BJ (cell line): Measurements from ENCODE around the gene HADHB. TPM values are rescaled to one million over a fixed set of nuclear protein-coding genes. Genes with fewer than 3 reads are reported as not detected.
"Not testable (repeated sequence)": the region's sequence is repeated elsewhere in the genome, so short reads cannot be mapped to it uniquely, and the experiment has no call there.

Experiments used
- CTCF ChIA-PET: fragments of 350-600 bp; formaldehyde crosslinking; extraction: SDS; loops from one replicate; lab custom pipeline; 2021; ENCODE audit warnings: antibody characterized with exemption, inconsistent platforms; lab: Yijun Ruan, JAX
- POLR2A ChIA-PET: fragments of 300-600 bp; sonication (Branson Sonifier 250); formaldehyde crosslinking; extraction: SDS; loops from one replicate; lab custom pipeline; 2021; ENCODE audit warnings: antibody characterized with exemption; lab: Charles Lee
- DNase-seq: peaks from one replicate; pipeline ENCODE4 v3.0.0-alpha.2; 2011; ENCODE audit warnings: low read depth
- H3K27me3 ChIP-seq: 2 replicates; pipeline ENCODE4 v1.6.0; 2011; ENCODE audit warnings: low read length; ENCODE audit not compliant: control insufficient read depth, insufficient read depth
- H3K36me3 ChIP-seq: 2 replicates; pipeline ENCODE4 v1.5.1; 2011; ENCODE audit warnings: low read length; ENCODE audit not compliant: control insufficient read depth, insufficient read depth
- H3K4me3 ChIP-seq: 2 replicates; pipeline ENCODE4 v1.5.1; 2011; ENCODE audit warnings: low read depth, mild to moderate bottlenecking, control low read depth, low read length
- CTCF ChIP-seq: IDR thresholded peaks from 2 replicates; pipeline ENCODE4 v1.5.1; 2011; ENCODE audit warnings: low read depth, mild to moderate bottlenecking, control low read depth, inconsistent platforms, low read length, moderate library complexity; ENCODE audit not compliant: insufficient read depth
- polyA plus RNA-seq: library from polyadenylated mRNA; depleted of rRNA; stranded (reverse); fragments of >200 nt; gene quantifications from 2 replicates; pipeline ENCODE4 v1.2.3, GENCODE V29; 2011

Gene HADHB
- polyA plus RNA-seq, 1 experiment = 99.4 TPM

- Histone ChIP-seq H3K36me3 (no peaks in the 10 kb centered on the region), H3K27me3 (no peaks in the 10 kb centered on the region), H3K4me3 (no peak overlapping the region)
- ChIA-PET POLR2A (no interaction called here), CTCF (interaction anchor here (1.1 kb wide), 1 partner anchor 8 kb away, joined by 4 read pairs; no protein-coding TSS in a partner anchor)
- DNase-seq = no peak
- TF ChIP-seq CTCF = no peak
These were observed 7.2 kb downstream of the HADHB start for GRCh38 chr2:26251893-26252292.

DNA sequence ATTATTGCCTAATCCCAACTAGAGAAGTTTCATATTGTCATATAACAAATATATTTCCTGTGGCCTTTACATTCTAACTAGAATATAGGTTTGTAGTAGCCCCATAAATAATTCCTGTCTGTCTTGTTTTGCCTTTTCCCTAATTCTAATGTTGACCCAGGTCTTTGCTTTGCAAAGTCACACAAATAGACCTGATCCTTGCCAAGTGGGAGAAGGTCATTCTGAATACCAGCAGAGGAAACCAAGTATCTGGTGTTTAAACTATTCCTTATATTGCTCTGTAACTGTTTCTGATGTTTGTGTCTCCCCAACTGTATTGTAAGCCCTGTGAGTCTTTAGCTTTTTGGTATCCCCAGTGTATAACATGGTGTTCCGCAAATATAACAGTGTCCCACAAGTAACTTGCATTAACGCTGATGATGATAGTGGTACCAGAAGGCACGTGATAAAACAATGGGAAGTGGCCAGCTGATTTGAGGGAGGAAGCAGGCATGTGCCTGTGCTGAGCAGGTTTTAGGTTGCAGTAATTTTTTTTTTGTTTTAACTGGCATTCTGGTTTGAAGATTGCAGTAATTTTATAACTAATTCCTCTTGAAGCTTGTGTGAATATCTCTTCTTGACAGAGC, 11.1 kb downstream of the HADHB start:
- ChIA-PET CTCF (interaction anchor here (1.1 to 1.3 kb wide), 3 partner anchors 10 to 12 kb away, joined by 3 read pairs; partner anchors contain the start of genes HADHA and HADHB), POLR2A (no interaction called here)
- Histone ChIP-seq H3K4me3 (no peak overlapping the region), H3K36me3 (peaks cover 10% of the 10 kb centered on the region), H3K27me3 (no peaks in the 10 kb centered on the region)
- no peak for DNase-seq
- no peak for TF ChIP-seq CTCF

DNA sequence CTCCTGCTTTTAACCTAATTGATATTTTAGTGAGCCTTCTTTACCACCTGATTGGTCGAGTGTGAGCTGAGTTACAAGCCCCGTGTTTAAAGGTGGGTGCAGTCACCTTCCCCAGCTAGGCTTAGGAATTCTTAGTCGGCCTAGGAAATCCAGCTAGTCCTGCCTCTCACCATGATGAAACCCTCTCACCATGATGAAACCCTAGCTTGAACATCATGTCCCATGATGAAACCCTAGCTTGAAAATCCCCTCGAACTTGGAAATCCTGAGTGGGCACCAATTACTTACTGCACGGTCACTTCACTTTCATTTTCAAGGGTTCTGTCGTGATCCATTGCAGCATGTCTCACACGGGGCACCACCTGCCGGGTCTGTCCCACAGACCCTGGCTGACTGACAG, 14.1 kb downstream of the HADHB start:
- CTCF ChIA-PET = interaction anchor here (1.7 kb wide), 1 partner anchor 23 kb away, joined by 3 read pairs; no protein-coding TSS in a partner anchor
- POLR2A ChIA-PET = not testable (repeated sequence)

DNA sequence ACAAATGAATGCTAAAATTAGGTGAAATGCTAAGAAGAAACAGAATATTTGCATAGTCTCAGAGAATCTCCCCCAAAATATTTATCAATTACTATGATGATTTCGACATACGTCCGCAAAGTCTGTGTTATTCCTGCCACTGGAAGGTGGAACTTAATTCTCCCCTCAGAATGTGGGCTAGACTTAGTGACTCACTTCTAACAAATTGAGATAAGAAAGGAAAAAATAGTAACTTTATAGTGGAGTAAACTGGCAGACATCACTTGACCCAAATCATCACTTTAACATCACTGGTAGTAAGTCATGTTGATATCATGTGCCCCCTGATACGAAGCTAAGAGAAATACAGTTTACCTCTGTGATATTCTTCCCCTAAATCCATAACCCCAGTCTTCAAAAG, 23.5 kb downstream of the HADHB start:
- H3K27me3 ChIP-seq = no peaks in the 10 kb centered on the region
- TF ChIP-seq CTCF = no peak
- peaks cover 1% of the 10 kb centered on the region; the same call in 1 of the 2 replicates for H3K36me3 ChIP-seq
- no peak for DNase-seq
- H3K4me3 ChIP-seq = no peak overlapping the region
- ChIA-PET POLR2A (no interaction called here), CTCF (interaction anchor here (0.9 kb wide), 1 partner anchor 22 kb away, joined by 3 read pairs; no protein-coding TSS in a partner anchor)

More for the DNA sequence above, 14.1 kb downstream of the HADHB start:
- H3K27me3 ChIP-seq, DNase-seq, H3K4me3 ChIP-seq: not testable (repeated sequence)
- H3K36me3 ChIP-seq = peaks cover 11% of the 10 kb centered on the region

DNA sequence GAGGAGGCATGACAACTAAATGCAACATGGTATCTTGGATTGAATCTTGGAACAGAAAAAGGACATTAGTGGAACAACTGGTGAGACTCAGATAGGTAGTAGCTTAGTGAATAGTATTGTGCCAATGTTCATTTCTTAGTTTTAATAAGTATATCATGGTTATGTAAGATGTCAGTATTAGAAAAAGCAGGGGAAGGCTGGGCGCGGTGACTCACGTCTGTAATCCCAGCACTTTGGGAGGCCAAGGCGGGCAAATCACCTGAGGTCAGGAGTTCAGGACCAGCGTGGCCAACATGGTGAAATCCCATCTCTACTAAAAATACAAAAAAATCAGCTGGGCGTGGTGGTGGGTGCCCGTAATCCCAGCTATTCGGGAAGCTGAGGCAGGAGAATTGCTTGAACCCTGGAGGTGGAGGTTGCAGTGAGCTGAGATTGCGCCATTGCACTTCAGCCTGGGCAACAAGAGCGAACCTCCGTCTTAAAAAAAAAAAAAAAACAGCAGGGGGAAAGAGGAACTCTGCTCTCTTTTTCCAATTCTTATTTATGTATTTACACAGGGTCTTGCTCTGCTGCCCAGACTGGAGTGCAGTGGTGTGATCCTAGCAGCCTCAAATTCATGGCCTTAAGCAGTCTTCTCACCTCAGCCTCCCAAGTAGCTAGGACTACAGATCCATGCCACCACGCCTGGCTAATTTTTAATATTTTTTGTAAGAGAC, 24.1 kb downstream of the HADHB start:
- DNase-seq, POLR2A ChIA-PET, H3K36me3 ChIP-seq, H3K27me3 ChIP-seq, H3K4me3 ChIP-seq: not testable (repeated sequence)
- CTCF ChIA-PET = interaction anchor here (0.9 kb wide), 1 partner anchor 22 kb away, joined by 3 read pairs; no protein-coding TSS in a partner anchor

GRCh38 chr2:26269571-26270158, 24.9 kb downstream of the HADHB start:
- DNase-seq = no peak
- TF ChIP-seq CTCF = no peak
- POLR2A ChIA-PET = interaction anchor here (0.7 kb wide), 1 partner anchor 26 kb away, joined by 5 read pairs; no protein-coding TSS in a partner anchor
- Histone ChIP-seq H3K27me3 (no peaks in the 10 kb centered on the region), H3K36me3 (no peaks in the 10 kb centered on the region), H3K4me3 (no peak overlapping the region)
- CTCF ChIA-PET = interaction anchor here (1.4 kb wide), 1 partner anchor 15 kb away, joined by 4 read pairs; no protein-coding TSS in a partner anchor
